ENCODE results near the gene NCAM2. TPM values are rescaled to one million over a fixed set of nuclear protein-coding genes. Genes with fewer than 3 reads are reported as not detected.

Gene NCAM2
- total RNA-seq, 1 experiment from 2014 or later, result not detected

DNA sequence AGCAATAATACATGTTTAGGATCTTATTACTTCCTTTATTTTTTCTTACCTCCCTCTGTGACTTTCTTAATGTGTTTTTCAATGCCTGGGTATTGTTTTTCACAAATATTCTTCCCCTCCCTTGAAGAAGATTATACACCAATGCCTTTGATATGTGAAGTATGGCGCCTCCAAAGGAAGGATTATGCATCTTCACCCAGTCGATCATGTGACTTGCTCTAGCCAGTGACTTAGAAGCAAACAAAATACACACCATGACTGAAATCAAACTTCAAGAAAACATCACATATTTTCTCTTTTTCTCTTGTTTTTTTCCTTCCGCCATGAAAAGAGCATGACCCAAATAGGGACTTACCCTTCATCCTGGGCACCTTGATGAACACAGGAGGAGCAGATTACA lies 297.1 kb downstream of the NCAM2 start:
- ChIA-PET POLR2A (no interaction called here), RAD21 (ENCODE audit: low non-redundant PET in 1 of 2, low total read pairs in 2 of 2, uncharacterized antibody in 2 of 2, unreplicated experiment in 2 of 2) (no interaction called here), CTCF (no interaction called here)
- Histone ChIP-seq H3K4me1 (ENCODE audit: control insufficient read depth in 1 of 2, insufficient read depth in 2 of 2, low read length in 2 of 2) (no peaks in the 10 kb centered on the region), H4K20me1 (ENCODE audit: insufficient read depth) (no peaks in the 10 kb centered on the region), H3K27ac (ENCODE audit: low read depth, low read length) (no peak overlapping the region), H3K9me3 (ENCODE audit: control insufficient read depth in 1 of 2, insufficient read depth in 1 of 2, low read depth in 1 of 2, low read length in 2 of 2) (peaks cover 0 to 22% of the 10 kb centered on the region in 2 experiments; a peak in 2 of 4 replicates), H3K79me2 (ENCODE audit: insufficient read depth, low read length) (no peaks in the 10 kb centered on the region), H3K4me2 (ENCODE audit: low read length) (no peak overlapping the region), H3K36me3 (ENCODE audit: control insufficient read depth in 1 of 2, insufficient read depth in 2 of 2, low read length in 2 of 2) (no peaks in the 10 kb centered on the region), H3K27me3 (ENCODE audit: insufficient read depth, low read length) (no peaks in the 10 kb centered on the region), H3K9me2 (ENCODE audit: insufficient read depth) (no peaks in the 10 kb centered on the region), H3K4me3 (replicated peaks in 1 of 2; ENCODE audit: low read depth in 1 of 2, low read length in 2 of 2) (no peak overlapping the region), H2AFZ (ENCODE audit: low read depth, low read length, poor library complexity, severe bottlenecking) (no peak overlapping the region), H3K9ac (ENCODE audit: low read length) (no peak overlapping the region)
- TF ChIP-seq EZH2 (IDR thresholded peaks at IDR 0.05), result no peak
- TF ChIP-seq YY1 (IDR thresholded peaks at IDR 0.05; ENCODE audit: extremely low read depth, insufficient replicate concordance, low read depth, low read length), result no peak
- no peak for TF ChIP-seq JUND (IDR thresholded peaks at IDR 0.05)
- TF ChIP-seq, protein P1, sequence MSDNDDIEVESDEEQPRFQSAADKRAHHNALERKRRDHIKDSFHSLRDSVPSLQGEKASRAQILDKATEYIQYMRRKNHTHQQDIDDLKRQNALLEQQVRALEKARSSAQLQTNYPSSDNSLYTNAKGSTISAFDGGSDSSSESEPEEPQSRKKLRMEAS (IDR thresholded peaks at IDR 0.05), result no peak
- TF ChIP-seq SRF (IDR thresholded peaks at IDR 0.05; ENCODE audit: low read depth), result no peak
- TF ChIP-seq, protein P2, sequence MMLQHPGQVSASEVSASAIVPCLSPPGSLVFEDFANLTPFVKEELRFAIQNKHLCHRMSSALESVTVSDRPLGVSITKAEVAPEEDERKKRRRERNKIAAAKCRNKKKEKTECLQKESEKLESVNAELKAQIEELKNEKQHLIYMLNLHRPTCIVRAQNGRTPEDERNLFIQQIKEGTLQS (IDR thresholded peaks at IDR 0.05), result no peak
- no peak for TF ChIP-seq ZFX (IDR thresholded peaks at IDR 0.05)
- TF ChIP-seq, protein P3, sequence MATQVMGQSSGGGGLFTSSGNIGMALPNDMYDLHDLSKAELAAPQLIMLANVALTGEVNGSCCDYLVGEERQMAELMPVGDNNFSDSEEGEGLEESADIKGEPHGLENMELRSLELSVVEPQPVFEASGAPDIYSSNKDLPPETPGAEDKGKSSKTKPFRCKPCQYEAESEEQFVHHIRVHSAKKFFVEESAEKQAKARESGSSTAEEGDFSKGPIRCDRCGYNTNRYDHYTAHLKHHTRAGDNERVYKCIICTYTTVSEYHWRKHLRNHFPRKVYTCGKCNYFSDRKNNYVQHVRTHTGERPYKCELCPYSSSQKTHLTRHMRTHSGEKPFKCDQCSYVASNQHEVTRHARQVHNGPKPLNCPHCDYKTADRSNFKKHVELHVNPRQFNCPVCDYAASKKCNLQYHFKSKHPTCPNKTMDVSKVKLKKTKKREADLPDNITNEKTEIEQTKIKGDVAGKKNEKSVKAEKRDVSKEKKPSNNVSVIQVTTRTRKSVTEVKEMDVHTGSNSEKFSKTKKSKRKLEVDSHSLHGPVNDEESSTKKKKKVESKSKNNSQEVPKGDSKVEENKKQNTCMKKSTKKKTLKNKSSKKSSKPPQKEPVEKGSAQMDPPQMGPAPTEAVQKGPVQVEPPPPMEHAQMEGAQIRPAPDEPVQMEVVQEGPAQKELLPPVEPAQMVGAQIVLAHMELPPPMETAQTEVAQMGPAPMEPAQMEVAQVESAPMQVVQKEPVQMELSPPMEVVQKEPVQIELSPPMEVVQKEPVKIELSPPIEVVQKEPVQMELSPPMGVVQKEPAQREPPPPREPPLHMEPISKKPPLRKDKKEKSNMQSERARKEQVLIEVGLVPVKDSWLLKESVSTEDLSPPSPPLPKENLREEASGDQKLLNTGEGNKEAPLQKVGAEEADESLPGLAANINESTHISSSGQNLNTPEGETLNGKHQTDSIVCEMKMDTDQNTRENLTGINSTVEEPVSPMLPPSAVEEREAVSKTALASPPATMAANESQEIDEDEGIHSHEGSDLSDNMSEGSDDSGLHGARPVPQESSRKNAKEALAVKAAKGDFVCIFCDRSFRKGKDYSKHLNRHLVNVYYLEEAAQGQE (IDR thresholded peaks at IDR 0.05; ENCODE audit: low read depth), result no peak
- TF ChIP-seq, protein P4, sequence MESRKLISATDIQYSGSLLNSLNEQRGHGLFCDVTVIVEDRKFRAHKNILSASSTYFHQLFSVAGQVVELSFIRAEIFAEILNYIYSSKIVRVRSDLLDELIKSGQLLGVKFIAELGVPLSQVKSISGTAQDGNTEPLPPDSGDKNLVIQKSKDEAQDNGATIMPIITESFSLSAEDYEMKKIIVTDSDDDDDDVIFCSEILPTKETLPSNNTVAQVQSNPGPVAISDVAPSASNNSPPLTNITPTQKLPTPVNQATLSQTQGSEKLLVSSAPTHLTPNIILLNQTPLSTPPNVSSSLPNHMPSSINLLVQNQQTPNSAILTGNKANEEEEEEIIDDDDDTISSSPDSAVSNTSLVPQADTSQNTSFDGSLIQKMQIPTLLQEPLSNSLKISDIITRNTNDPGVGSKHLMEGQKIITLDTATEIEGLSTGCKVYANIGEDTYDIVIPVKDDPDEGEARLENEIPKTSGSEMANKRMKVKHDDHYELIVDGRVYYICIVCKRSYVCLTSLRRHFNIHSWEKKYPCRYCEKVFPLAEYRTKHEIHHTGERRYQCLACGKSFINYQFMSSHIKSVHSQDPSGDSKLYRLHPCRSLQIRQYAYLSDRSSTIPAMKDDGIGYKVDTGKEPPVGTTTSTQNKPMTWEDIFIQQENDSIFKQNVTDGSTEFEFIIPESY (IDR thresholded peaks at IDR 0.05; ENCODE audit: extremely low read depth, insufficient replicate concordance, low read length), result no peak
- no peak for ATAC-seq
- BruUV-seq (replicated peaks), result no TSS peak
- intact Hi-C loops (cut with micrococcal nuclease), result no loop called here
- DNase-seq (ENCODE audit: low read depth, low spot score), result no peak

Data from HCT116 (cell line).